H9 (cell line): ENCODE results near the gene TMEM248. TPM values are rescaled to one million over a fixed set of nuclear protein-coding genes. Genes with fewer than 3 reads are reported as not detected.

ENCODE experiments used
- DNase-seq: peaks from one replicate; pipeline ENCODE4 v3.0.0-alpha.2; 2017
- H2AFZ ChIP-seq: one replicate; pipeline ENCODE4 v1.6.1; 2013; ENCODE audit warnings: mild to moderate bottlenecking, low read length, control low read depth, moderate library complexity
- H2AK5ac ChIP-seq: 2 replicates; pipeline ENCODE4 v1.6.1; 2013; ENCODE audit warnings: low read length, control low read depth, mixed read lengths; ENCODE audit not compliant: insufficient read length
- H2BK120ac ChIP-seq: one replicate; pipeline ENCODE4 v1.6.1; 2013; ENCODE audit warnings: low read depth, mild to moderate bottlenecking, low read length, control low read depth, inconsistent platforms; ENCODE audit not compliant: poor library complexity, severe bottlenecking
- H2BK12ac ChIP-seq: 2 replicates; pipeline ENCODE4 v1.6.1; 2013; ENCODE audit warnings: low read length, control low read depth, mixed read lengths, low read depth; ENCODE audit not compliant: insufficient read length
- H2BK15ac ChIP-seq: 2 replicates; pipeline ENCODE4 v1.6.1; 2013; ENCODE audit warnings: low read depth, low read length, control low read depth
- H2BK20ac ChIP-seq: one replicate; pipeline ENCODE4 v1.6.1; 2013; ENCODE audit warnings: low read depth, mild to moderate bottlenecking, low read length, control low read depth, inconsistent platforms; ENCODE audit not compliant: poor library complexity, severe bottlenecking
- H2BK5ac ChIP-seq: 2 replicates; pipeline ENCODE4 v1.6.1; 2013; ENCODE audit warnings: low read length, control low read depth, mixed read lengths; ENCODE audit not compliant: insufficient read length
- H3K14ac ChIP-seq: 2 replicates; pipeline ENCODE4 v1.6.1; 2013; ENCODE audit warnings: low read length, control low read depth; ENCODE audit not compliant: insufficient read depth
- H3K18ac ChIP-seq: 2 replicates; pipeline ENCODE4 v1.6.1; 2013; ENCODE audit warnings: low read depth, mild to moderate bottlenecking, mixed read lengths, low read length, control low read depth; ENCODE audit not compliant: insufficient read length
- H3K23ac ChIP-seq: 2 replicates; pipeline ENCODE4 v1.6.1; 2013; ENCODE audit warnings: low read length, control low read depth, mixed read lengths, low read depth; ENCODE audit not compliant: insufficient read length
- H3K23me2 ChIP-seq: 2 replicates; pipeline ENCODE4 v1.6.1; 2013; ENCODE audit warnings: low read depth, mild to moderate bottlenecking, mixed read lengths, low read length, control low read depth; ENCODE audit not compliant: insufficient read length, poor library complexity, severe bottlenecking
- H3K27ac ChIP-seq: 2 replicates; pipeline ENCODE4 v1.5.1; 2013; ENCODE audit warnings: low read length, control low read depth, mixed read lengths, low read depth; ENCODE audit not compliant: insufficient read length
- H3K27me3 ChIP-seq: 2 replicates; pipeline ENCODE4 v1.6.1; 2013; ENCODE audit warnings: low read length, control low read depth, inconsistent platforms; ENCODE audit not compliant: insufficient read depth
- H3K4ac ChIP-seq: 2 replicates; pipeline ENCODE4 v1.6.1; 2013; ENCODE audit warnings: low read depth, mild to moderate bottlenecking, control low read depth, inconsistent platforms, low read length, moderate library complexity
- H3K4me1 ChIP-seq: 2 replicates; pipeline ENCODE4 v1.6.1; 2013; ENCODE audit warnings: low read length, control low read depth, inconsistent platforms; ENCODE audit not compliant: insufficient read depth
- H3K4me2 ChIP-seq: 2 replicates; pipeline ENCODE4 v1.6.1; 2013; ENCODE audit warnings: low read length, control low read depth, mixed read lengths; ENCODE audit not compliant: insufficient read length, insufficient read depth
- H3K56ac ChIP-seq: 2 replicates; pipeline ENCODE4 v1.6.1; 2013; ENCODE audit warnings: low read depth, mild to moderate bottlenecking, mixed read lengths, low read length, control low read depth; ENCODE audit not compliant: insufficient read length
- H3K79me1 ChIP-seq: 2 replicates; pipeline ENCODE4 v1.6.1; 2013; ENCODE audit warnings: low read depth, mild to moderate bottlenecking, moderate library complexity, low read length, control low read depth, inconsistent platforms; ENCODE audit not compliant: insufficient read depth, poor library complexity, severe bottlenecking
- H3K79me2 ChIP-seq: 2 replicates; pipeline ENCODE4 v1.6.1; 2013; ENCODE audit warnings: low read length, control low read depth, inconsistent platforms; ENCODE audit not compliant: insufficient read depth
- H3K9ac ChIP-seq: 2 replicates; pipeline ENCODE4 v1.6.1; 2013; ENCODE audit warnings: low read length, control low read depth, mixed read lengths; ENCODE audit not compliant: insufficient read length; ENCODE audit errors: extremely low read depth
- H3K9me3 ChIP-seq: one replicate; pipeline ENCODE4 v1.6.1; 2013; ENCODE audit warnings: low read depth, low read length, inconsistent platforms; ENCODE audit not compliant: control insufficient read depth
- H3T11ph ChIP-seq: one replicate; pipeline ENCODE4 v1.6.1; 2013; ENCODE audit warnings: mild to moderate bottlenecking, low read length, control low read depth, inconsistent platforms
- H4K20me1 ChIP-seq: one replicate; pipeline ENCODE4 v1.6.1; 2013; ENCODE audit not compliant: control insufficient read depth, insufficient read length, insufficient read depth
- H4K5ac ChIP-seq: 2 replicates; pipeline ENCODE4 v1.6.1; 2013; ENCODE audit warnings: low read depth, mild to moderate bottlenecking, mixed read lengths, low read length, control low read depth; ENCODE audit not compliant: insufficient read length
- H4K8ac ChIP-seq: replicated peaks from 2 replicates; pipeline ENCODE4 v1.6.1; 2013; ENCODE audit warnings: low read length, control low read depth, mixed read lengths, low read depth; ENCODE audit not compliant: insufficient read length
- H4K91ac ChIP-seq: 2 replicates; pipeline ENCODE4 v1.6.1; 2013; ENCODE audit warnings: low read depth, mild to moderate bottlenecking, moderate library complexity, mixed read lengths, low read length, control low read depth; ENCODE audit not compliant: insufficient read length
- H3K27ac Mint-ChIP-seq, 3 experiments: 2 replicates in 2 of 3; 3 replicates in 1 of 3; pipeline ENCODE4 v1.8.0; 2020 to 2021; ENCODE audit warnings: mixed read lengths in 3 of 3, mild to moderate bottlenecking in 1 of 3, moderate library complexity in 1 of 3
- H3K27me3 Mint-ChIP-seq: 2 replicates; pipeline ENCODE4 v1.8.0; 2021; ENCODE audit warnings: low read depth, mild to moderate bottlenecking, moderate library complexity, mixed read lengths
- H3K36me3 Mint-ChIP-seq, 3 experiments: 2 replicates in 2 of 3; 3 replicates in 1 of 3; pipeline ENCODE4 v1.8.0; 2020 to 2021; ENCODE audit warnings: low read depth in 3 of 3, mixed read lengths in 3 of 3; ENCODE audit not compliant: insufficient read depth in 1 of 3
- H3K4me1 Mint-ChIP-seq, 2 experiments: 2 replicates each; pipeline ENCODE4 v1.8.0; 2020; ENCODE audit warnings: mixed read lengths in 2 of 2
- H3K4me3 Mint-ChIP-seq, 2 experiments: 2 replicates in 1 of 2; 3 replicates in 1 of 2; pipeline ENCODE4 v1.8.0; 2020 to 2021; ENCODE audit warnings: mild to moderate bottlenecking in 2 of 2, mixed read lengths in 2 of 2, moderate library complexity in 1 of 2
- H3K9me3 Mint-ChIP-seq, 2 experiments: 2 replicates in 1 of 2; 3 replicates in 1 of 2; pipeline ENCODE4 v1.8.0; 2020; ENCODE audit warnings: mild to moderate bottlenecking in 2 of 2, mixed read lengths in 2 of 2, moderate library complexity in 1 of 2
- CTCF ChIP-seq: fragments of 200-600 bp; sonication (generic); conservative IDR thresholded peaks from 3 replicates; pipeline ENCODE4 v1.8.0; 2021; ENCODE audit warnings: antibody characterized with exemption, mild to moderate bottlenecking
- WGBS: extraction: QIAGEN DNeasy Blood & Tissue Kit; methylation state at CpG from one replicate; pipeline ENCODE4 v1.1.7; 2013; ENCODE audit warnings: missing lambda C conversion rate, low lambda C conversion rate, mixed read lengths; ENCODE audit not compliant: insufficient read length; ENCODE audit errors: extremely low coverage; 5-methylcytosine and 5-hydroxymethylcytosine counted together
- total RNA-seq: library from RNA; stranded (reverse); gene quantifications from 2 replicates; pipeline ENCODE4 v1.2.1, GENCODE V29; 2021

TMEM248 gene
- total RNA-seq, 1 experiment from 2014 or later = 74.2 TPM

GRCh38 chr7:66952343-66953043, 31.5 kb downstream of the TMEM248 start:
- no peaks in the 10 kb centered on the region for H3K27me3 Mint-ChIP-seq
- DNase-seq = no peak
- Histone ChIP-seq H3K9me3 (no peaks in the 10 kb centered on the region), H3K23ac (no peak overlapping the region), H4K8ac (no peak overlapping the region), H2BK20ac (no peak overlapping the region), H3K79me2 (no peaks in the 10 kb centered on the region), H3K9ac (no peak overlapping the region), H3K4ac (no peak overlapping the region), H3K18ac (no peak overlapping the region), H4K91ac (no peak overlapping the region), H3K27me3 (no peaks in the 10 kb centered on the region), H2BK5ac (no peak overlapping the region), H2AFZ (no peak overlapping the region), H2BK15ac (no peak overlapping the region), H4K20me1 (no peaks in the 10 kb centered on the region), H3K4me2 (no peak overlapping the region), H3K56ac (no peak overlapping the region), H3K23me2 (no peaks in the 10 kb centered on the region), H2BK120ac (no peak overlapping the region), H4K5ac (no peak overlapping the region), H3T11ph (no peak overlapping the region), H3K27ac (no peak overlapping the region), H3K4me1 (no peaks in the 10 kb centered on the region), H2AK5ac (no peak overlapping the region), H3K14ac (no peak overlapping the region), H2BK12ac (no peak overlapping the region), H3K79me1 (peaks cover 2% of the 10 kb centered on the region)
- no peaks in the 10 kb centered on the region for H3K9me3 Mint-ChIP-seq
- H3K27ac Mint-ChIP-seq = peak overlapping the region; percentile 47 to 79 (median 72); a peak in 5 of 7 replicates
- no peak overlapping the region for H3K4me3 Mint-ChIP-seq
- 0 out of 4 replicates have a peak, but pooled peaks cover 0 to 2% of the 10 kb centered on the region in 2 experiments for H3K4me1 Mint-ChIP-seq
- peaks cover 17 to 71% (median 68%) of the 10 kb centered on the region in 3 experiments; a peak in 6 of 7 replicates for H3K36me3 Mint-ChIP-seq
- WGBS = no CpG with 5 or more reads among the region's 11 CpGs
- TF ChIP-seq CTCF = no peak
